HG03159 (cell line): Measurements from ENCODE around the gene THSD7B.
"Not testable (repeated sequence)": the region's sequence is repeated elsewhere in the genome, so short reads cannot be mapped to it uniquely, and the experiment has no call there.

Experiments
- ATAC-seq: cut with Tn5 transposase; IDR thresholded peaks from one replicate; pipeline ENCODE4 v1.9.1; 2021; ENCODE audit warnings: mild to moderate bottlenecking, moderate library complexity; ENCODE audit not compliant: unreplicated experiment

The THSD7B gene

GRCh38 chr2:137021763-137022162 lies 256.4 kb downstream of the THSD7B start:
- ATAC-seq = no peak

DNA sequence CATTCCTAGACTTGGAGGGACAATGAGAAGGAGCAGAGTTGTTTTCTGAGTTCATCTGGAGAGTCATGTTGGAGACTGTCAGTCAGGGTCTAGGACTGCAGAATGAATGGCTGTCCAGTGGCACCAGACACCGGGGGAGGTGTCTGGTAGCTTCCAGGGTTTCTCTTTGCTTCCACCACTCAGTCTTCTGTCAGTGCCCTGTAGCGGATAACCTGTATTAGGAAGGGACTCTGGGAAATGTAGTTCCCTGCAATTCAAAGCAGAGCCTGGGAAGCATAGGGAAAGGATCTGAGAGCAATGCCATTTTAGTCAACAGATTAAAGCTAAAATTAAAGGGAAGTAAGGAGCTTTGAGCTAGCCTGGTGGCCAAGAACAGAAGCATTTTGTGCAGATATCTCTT lies 257.9 kb downstream of the THSD7B start:
- no peak for ATAC-seq

GRCh38 chr2:137031731-137032130 lies 266.4 kb downstream of the THSD7B start:
- no peak for ATAC-seq

DNA sequence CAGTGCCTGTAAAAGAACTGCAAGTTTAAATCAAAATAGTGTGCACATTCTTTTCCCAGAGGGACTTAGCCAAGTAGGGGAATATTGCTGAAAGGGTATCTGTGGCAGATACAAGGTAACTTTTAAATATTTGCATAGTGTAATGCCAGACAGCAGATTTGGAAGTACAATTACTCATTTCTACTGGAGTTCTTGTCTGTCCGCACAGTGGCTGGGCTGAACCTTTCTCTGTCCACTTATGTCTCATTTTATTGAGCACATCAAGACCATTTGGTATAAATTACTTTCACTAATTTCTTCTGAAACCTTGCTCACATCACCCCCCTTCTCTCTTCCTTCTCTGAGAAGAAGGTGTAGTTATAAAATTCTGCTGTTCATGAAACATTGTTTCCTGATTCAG lies 271.3 kb downstream of the THSD7B start:
- ATAC-seq = no peak

DNA sequence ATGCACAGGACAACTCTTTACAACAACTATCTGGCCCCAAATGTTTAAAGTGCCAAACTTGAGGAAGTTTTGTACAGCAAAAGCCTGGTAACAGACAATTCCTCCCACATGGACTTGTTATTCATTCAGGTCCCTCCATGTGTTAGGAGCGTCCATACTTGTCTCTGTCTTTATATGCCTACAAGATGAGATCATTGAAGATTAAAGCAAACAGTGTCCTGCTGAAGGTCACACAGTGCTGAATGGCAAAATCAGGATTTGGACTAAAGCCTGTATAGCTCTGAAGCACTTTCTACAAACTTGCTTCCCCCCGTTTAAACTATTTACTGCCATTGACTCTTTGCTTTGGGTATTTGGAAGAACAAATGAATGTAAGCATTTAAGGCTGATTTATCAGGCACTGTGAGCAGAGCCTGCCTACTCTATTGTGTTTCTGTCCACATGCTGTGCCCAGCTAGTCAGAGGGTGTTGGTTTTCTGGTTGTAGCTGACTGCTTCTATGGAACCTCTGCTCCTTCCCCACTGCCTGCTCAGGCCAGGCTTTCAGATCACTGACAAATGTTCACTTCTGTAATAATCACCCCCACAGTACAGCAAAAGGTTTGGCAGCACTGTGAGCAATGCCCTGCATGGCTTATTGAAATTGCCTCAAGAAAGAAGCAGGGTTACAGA lies 274.3 kb downstream of the THSD7B start:
- ATAC-seq = no peak

- ATAC-seq = no peak
These were observed 282.0 kb downstream of the THSD7B start for GRCh38 chr2:137047369-137047768.

DNA sequence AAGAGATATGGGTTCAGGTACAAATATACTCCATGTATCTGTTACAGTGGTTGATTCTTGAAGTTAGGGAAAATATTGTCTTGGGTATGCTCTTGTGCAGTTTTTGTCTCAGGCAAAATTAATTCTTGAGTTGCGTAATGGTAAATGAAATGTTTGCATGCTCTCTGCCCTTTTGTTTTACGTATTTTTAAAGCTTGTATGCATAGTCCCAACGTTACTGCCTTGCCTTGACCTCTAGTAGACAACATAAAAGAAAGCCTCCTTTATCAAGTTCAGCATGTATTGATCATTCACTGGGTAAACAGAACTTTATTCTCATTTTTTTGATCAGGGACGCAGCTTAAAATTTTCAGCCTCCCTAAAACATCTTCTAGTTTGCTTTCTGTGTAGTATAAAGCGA lies 283.1 kb downstream of the THSD7B start:
- no peak for ATAC-seq

DNA sequence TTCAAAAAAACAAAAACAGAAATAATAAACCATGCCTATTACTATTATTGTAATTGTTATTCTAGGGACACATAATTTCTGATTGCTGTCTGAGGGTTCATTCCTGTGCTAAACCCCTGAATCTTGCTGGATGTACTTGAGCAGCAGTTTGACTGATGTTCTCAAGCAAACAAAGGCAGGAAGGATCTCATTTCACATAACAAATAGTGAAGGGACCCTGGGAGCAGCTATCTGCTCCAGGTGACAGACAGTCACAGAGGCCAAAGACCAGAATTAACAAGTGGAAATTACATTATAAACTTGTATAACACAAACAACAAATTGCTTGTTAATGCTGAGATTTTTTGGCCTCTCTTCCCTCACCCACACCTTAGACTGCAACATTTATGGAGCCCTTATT lies 284.2 kb downstream of the THSD7B start:
- no peak for ATAC-seq

GRCh38 chr2:137050949-137051348 lies 285.6 kb downstream of the THSD7B start:
- no peak for ATAC-seq

- no peak for ATAC-seq
These were observed 286.5 kb downstream of the THSD7B start for GRCh38 chr2:137051778-137052398.

DNA sequence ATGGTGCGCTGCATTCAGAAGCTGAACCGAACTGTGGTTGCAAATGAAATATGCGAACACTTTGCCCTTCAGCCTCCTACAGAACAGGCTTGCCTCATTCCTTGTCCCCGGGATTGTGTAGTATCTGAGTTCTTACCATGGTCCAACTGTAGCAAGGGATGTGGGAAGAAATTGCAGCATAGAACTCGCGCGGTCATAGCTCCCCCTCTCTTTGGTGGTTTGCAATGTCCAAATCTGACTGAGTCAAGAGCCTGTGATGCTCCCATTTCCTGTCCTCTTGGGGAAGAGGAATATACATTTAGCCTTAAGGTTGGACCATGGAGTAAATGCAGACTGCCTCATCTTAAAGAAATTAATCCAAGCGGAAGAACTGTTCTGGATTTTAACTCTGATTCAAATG lies 291.4 kb downstream of the THSD7B start:
- ATAC-seq = no peak

- ATAC-seq = not testable (repeated sequence)
These were observed 310.9 kb downstream of the THSD7B start for GRCh38 chr2:137076111-137076765.

GRCh38 chr2:137091704-137092103 lies 326.4 kb downstream of the THSD7B start:
- no peak for ATAC-seq

DNA sequence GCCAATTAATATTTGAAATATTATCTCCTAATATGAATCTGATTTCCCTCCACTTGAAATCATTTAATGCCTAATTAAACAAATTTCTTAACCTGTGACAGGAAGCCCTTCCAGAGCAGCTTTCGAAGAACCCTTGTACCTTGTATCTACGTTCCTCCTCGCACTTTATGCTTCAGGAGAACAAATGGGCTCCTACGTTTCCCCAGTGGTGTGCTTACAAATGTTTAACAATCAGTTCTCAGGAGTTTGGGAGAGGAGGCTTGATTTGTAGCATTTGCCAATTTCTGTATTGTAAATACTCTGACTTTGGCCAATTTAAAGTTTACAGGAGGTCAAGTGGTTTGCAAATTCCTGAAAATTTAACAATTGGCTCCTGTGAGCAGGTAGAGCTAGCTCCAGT lies 327.8 kb downstream of the THSD7B start:
- ATAC-seq = no peak

- ATAC-seq = no peak
These were observed 330.8 kb downstream of the THSD7B start for GRCh38 chr2:137096187-137096586.

- ATAC-seq = no peak
These were observed 331.3 kb downstream of the THSD7B start for GRCh38 chr2:137096693-137097092.

- ATAC-seq = not testable (repeated sequence)
These were observed 336.5 kb downstream of the THSD7B start for GRCh38 chr2:137101814-137102213.

- ATAC-seq = no peak
These were observed 342.6 kb downstream of the THSD7B start for GRCh38 chr2:137107904-137108303.

GRCh38 chr2:137111896-137112295 lies 346.6 kb downstream of the THSD7B start:
- no peak for ATAC-seq

- ATAC-seq = no peak
These were observed 349.9 kb downstream of the THSD7B start for GRCh38 chr2:137115081-137115794.

GRCh38 chr2:137115795-137116089 lies 350.4 kb downstream of the THSD7B start:
- no peak for ATAC-seq

DNA sequence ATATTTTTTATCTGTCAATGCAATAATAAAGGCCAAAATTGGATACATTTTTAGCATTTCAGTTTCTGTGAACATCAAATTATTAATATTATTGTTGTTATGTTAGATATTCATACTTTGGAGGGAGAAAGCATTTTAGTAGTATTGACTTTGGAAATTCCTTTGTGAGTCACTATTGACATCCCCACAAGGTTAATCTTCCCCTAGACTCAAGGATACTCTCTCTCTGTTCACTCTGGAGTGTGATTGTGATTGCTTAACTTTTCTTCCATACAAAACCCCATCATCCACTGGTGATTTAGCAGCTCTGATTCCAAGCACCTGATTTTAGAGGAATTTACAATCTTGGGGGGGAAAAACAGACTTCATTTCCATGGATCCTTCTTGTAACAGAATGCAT lies 352.0 kb downstream of the THSD7B start:
- ATAC-seq = no peak
